ENCODE results near the gene ROBO2. TPM values are rescaled to one million over a fixed set of nuclear protein-coding genes. Genes with fewer than 3 reads are reported as not detected.

The ROBO2 gene
- total RNA-seq, 4 donors from 2014 or later = 4.7 to 8.4 (median 6.6) TPM

GRCh38 chr3:77051591-77051990, 11.7 kb downstream of the ROBO2 start:
- intact Hi-C loops (cut with DNase I) = no loop called here
- Histone ChIP-seq H3K27me3 (no peaks in the 10 kb centered on the region), H3K27ac (no peak overlapping the region), H3K4me1 (peaks cover 4 to 35% (median 5%) of the 10 kb centered on the region in 3 donors), H3K36me3 (no peaks in the 10 kb centered on the region), H3K4me3 (no peak overlapping the region), H3K9me3 (no peaks in the 10 kb centered on the region)
- no peak for DNase-seq
- TF ChIP-seq CTCF (IDR thresholded peaks at IDR 0.05) = no peak
- no peak for TF ChIP-seq POLR2A (IDR thresholded peaks at IDR 0.05)
- 90 to 94% methylated on average over 5 of the region's 5 CpGs for WGBS, 2 donors

- Histone ChIP-seq H3K36me3 (no peaks in the 10 kb centered on the region), H3K4me1 (peaks cover 4 to 37% (median 5%) of the 10 kb centered on the region in 3 donors), H3K9me3 (no peaks in the 10 kb centered on the region), H3K27ac (no peak overlapping the region), H3K27me3 (no peaks in the 10 kb centered on the region), H3K4me3 (no peak overlapping the region)
- TF ChIP-seq CTCF (IDR thresholded peaks at IDR 0.05) (no peak), POLR2A (IDR thresholded peaks at IDR 0.05) (no peak)
- intact Hi-C loops (cut with DNase I) = no loop called here
- 80 to 86% methylated on average over 2 of the region's 2 CpGs for WGBS, 2 donors
- DNase-seq = no peak
These were observed 12.2 kb downstream of the ROBO2 start for GRCh38 chr3:77052051-77052501.

- H3K4me1 ChIP-seq = peaks cover 4 to 37% (median 5%) of the 10 kb centered on the region in 3 donors
- H3K27me3 ChIP-seq = no peaks in the 10 kb centered on the region
- H3K4me3 ChIP-seq = no peak overlapping the region
- TF ChIP-seq CTCF (IDR thresholded peaks at IDR 0.05) (no peak), POLR2A (IDR thresholded peaks at IDR 0.05) (no peak)
- no peaks in the 10 kb centered on the region for H3K9me3 ChIP-seq
- no peak overlapping the region for H3K27ac ChIP-seq
- WGBS, 2 donors = 33 to 35% methylated on average over 2 of the region's 2 CpGs
- no peaks in the 10 kb centered on the region for H3K36me3 ChIP-seq
- DNase-seq = no peak
- intact Hi-C loops (cut with DNase I) = no loop called here
These were observed 13.1 kb downstream of the ROBO2 start for GRCh38 chr3:77052733-77053670.

GRCh38 chr3:77053795-77054194, 13.9 kb downstream of the ROBO2 start:
- no peaks in the 10 kb centered on the region for H3K27me3 ChIP-seq
- TF ChIP-seq CTCF (IDR thresholded peaks at IDR 0.05) = no peak
- no peaks in the 10 kb centered on the region for H3K36me3 ChIP-seq
- DNase-seq = no peak
- peak overlapping the region in 1 of 4 donors; percentile 6 for H3K27ac ChIP-seq
- no peak overlapping the region for H3K4me3 ChIP-seq
- 35 to 52% methylated on average over 2 of the region's 2 CpGs for WGBS, 2 donors
- peaks cover 4 to 37% (median 5%) of the 10 kb centered on the region in 3 donors for H3K4me1 ChIP-seq
- H3K9me3 ChIP-seq = no peaks in the 10 kb centered on the region
- intact Hi-C loops (cut with DNase I) = no loop called here

GRCh38 chr3:77055841-77056341, 16.0 kb downstream of the ROBO2 start:
- no peak for DNase-seq
- H3K27me3 ChIP-seq = no peaks in the 10 kb centered on the region
- peaks cover 4 to 37% (median 5%) of the 10 kb centered on the region in 3 donors for H3K4me1 ChIP-seq
- H3K27ac ChIP-seq = peak overlapping the region in 3 of 4 donors; percentile 12 to 71 (median 41)
- no peak overlapping the region for H3K4me3 ChIP-seq
- no peaks in the 10 kb centered on the region for H3K9me3 ChIP-seq
- no peaks in the 10 kb centered on the region for H3K36me3 ChIP-seq
- intact Hi-C loops (cut with DNase I) = no loop called here
- no peak for TF ChIP-seq POLR2A (IDR thresholded peaks at IDR 0.05)
- no peak for TF ChIP-seq CTCF (IDR thresholded peaks at IDR 0.05)
- WGBS, 2 donors = 30 to 33% methylated on average over 4 of the region's 4 CpGs

All from esophagus squamous epithelium (tissue), 5 donors.